ENCODE data around the gene NME2.
"Not testable (repeated sequence)": the region's sequence is repeated elsewhere in the genome, so short reads cannot be mapped to it uniquely, and the experiment has no call there.

GRCh38 chr17:51122473-51123115 lies 43.6 kb upstream of the NME2 start:
- TF ChIP-seq, protein P1, sequence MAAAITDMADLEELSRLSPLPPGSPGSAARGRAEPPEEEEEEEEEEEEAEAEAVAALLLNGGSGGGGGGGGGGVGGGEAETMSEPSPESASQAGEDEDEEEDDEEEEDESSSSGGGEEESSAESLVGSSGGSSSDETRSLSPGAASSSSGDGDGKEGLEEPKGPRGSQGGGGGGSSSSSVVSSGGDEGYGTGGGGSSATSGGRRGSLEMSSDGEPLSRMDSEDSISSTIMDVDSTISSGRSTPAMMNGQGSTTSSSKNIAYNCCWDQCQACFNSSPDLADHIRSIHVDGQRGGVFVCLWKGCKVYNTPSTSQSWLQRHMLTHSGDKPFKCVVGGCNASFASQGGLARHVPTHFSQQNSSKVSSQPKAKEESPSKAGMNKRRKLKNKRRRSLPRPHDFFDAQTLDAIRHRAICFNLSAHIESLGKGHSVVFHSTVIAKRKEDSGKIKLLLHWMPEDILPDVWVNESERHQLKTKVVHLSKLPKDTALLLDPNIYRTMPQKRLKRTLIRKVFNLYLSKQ (tag by site-specific recombination; IDR thresholded peaks at IDR 0.05; ENCODE audit: borderline replicate concordance), result not testable (repeated sequence)
- not testable (repeated sequence) for TF ChIP-seq CTCF (tag by site-specific recombination; IDR thresholded peaks at IDR 0.05); ZNF776 (tag by site-specific recombination; IDR thresholded peaks at IDR 0.05; ENCODE audit: borderline replicate concordance); SP2 (tag by site-specific recombination; IDR thresholded peaks at IDR 0.05); ZNF629 (tag by site-specific recombination; IDR thresholded peaks at IDR 0.05); BCL6B (tag by site-specific recombination; IDR thresholded peaks at IDR 0.05); ZNF133 (tag by site-specific recombination; IDR thresholded peaks at IDR 0.05); ZNF24 (tag by site-specific recombination; IDR thresholded peaks at IDR 0.05); ZNF529 (tag by site-specific recombination; IDR thresholded peaks at IDR 0.05; ENCODE audit: insufficient replicate concordance); ZNF292 (tag by site-specific recombination; IDR thresholded peaks at IDR 0.05; ENCODE audit: borderline replicate concordance, low read depth)
- TF ChIP-seq, protein P2, sequence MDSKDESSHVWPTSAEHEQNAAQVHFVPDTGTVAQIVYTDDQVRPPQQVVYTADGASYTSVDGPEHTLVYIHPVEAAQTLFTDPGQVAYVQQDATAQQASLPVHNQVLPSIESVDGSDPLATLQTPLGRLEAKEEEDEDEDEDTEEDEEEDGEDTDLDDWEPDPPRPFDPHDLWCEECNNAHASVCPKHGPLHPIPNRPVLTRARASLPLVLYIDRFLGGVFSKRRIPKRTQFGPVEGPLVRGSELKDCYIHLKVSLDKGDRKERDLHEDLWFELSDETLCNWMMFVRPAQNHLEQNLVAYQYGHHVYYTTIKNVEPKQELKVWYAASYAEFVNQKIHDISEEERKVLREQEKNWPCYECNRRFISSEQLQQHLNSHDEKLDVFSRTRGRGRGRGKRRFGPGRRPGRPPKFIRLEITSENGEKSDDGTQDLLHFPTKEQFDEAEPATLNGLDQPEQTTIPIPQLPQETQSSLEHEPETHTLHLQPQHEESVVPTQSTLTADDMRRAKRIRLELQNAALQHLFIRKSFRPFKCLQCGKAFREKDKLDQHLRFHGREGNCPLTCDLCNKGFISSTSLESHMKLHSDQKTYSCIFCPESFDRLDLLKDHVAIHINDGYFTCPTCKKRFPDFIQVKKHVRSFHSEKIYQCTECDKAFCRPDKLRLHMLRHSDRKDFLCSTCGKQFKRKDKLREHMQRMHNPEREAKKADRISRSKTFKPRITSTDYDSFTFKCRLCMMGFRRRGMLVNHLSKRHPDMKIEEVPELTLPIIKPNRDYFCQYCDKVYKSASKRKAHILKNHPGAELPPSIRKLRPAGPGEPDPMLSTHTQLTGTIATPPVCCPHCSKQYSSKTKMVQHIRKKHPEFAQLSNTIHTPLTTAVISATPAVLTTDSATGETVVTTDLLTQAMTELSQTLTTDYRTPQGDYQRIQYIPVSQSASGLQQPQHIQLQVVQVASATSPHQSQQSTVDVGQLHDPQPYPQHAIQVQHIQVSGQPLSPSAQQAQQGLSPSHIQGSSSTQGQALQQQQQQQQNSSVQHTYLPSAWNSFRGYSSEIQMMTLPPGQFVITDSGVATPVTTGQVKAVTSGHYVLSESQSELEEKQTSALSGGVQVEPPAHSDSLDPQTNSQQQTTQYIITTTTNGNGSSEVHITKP (tag by site-specific recombination; IDR thresholded peaks at IDR 0.05), result not testable (repeated sequence)
